Rectal smooth muscle tissue (tissue), 1 donor: Measurements from ENCODE around the gene TPH2.

ENCODE experiments used
- H3K27ac ChIP-seq: one replicate; pipeline ENCODE4 v1.7.0; 2013; ENCODE audit warnings: low read depth, low read length, inconsistent platforms
- H3K27me3 ChIP-seq: one replicate; pipeline ENCODE4 v1.7.0; 2013; ENCODE audit warnings: low read length; ENCODE audit not compliant: control insufficient read depth, insufficient read depth
- H3K36me3 ChIP-seq: one replicate; pipeline ENCODE4 v1.7.0; 2013; ENCODE audit warnings: low read length; ENCODE audit not compliant: control insufficient read depth, insufficient read depth
- H3K4me1 ChIP-seq: one replicate; pipeline ENCODE4 v1.7.0; 2013; ENCODE audit warnings: low read length; ENCODE audit not compliant: control insufficient read depth, insufficient read depth
- H3K4me3 ChIP-seq: one replicate; pipeline ENCODE4 v1.7.0; 2013; ENCODE audit warnings: low read length
- H3K9ac ChIP-seq: one replicate; pipeline ENCODE4 v1.7.0; 2013; ENCODE audit warnings: low read length

The TPH2 gene

GRCh38 chr12:71947645-71948105 is 9.0 kb downstream of the TPH2 start:
- no peak overlapping the region for H3K9ac ChIP-seq
- H3K4me3 ChIP-seq: no peak overlapping the region
- no peaks in the 10 kb centered on the region for H3K27me3 ChIP-seq
- H3K36me3 ChIP-seq: no peaks in the 10 kb centered on the region
- no peak overlapping the region for H3K27ac ChIP-seq
- H3K4me1 ChIP-seq: no peaks in the 10 kb centered on the region

DNA sequence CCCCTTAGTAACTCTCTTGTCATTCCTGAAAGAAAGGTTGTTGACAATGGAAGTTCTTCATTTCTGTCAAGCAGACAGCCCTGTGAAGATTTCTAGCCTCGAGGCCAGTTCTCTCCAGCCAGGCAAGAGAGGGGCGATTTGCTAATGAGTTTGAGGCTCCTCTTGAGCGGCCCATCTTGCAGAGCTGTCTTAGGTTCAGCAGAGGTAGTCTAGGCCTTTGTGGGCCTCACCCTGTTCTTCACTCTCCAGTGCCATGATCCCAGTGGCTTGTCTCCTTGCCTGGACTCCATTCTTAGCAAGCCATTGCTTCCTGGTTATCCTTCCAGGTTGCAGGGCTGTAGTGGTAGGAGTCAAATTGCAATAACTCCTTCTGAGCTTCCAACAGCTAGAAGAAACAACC is 9.7 kb downstream of the TPH2 start:
- H3K36me3 ChIP-seq: no peaks in the 10 kb centered on the region
- no peak overlapping the region for H3K9ac ChIP-seq
- no peak overlapping the region for H3K27ac ChIP-seq
- H3K27me3 ChIP-seq: no peaks in the 10 kb centered on the region
- H3K4me1 ChIP-seq: no peaks in the 10 kb centered on the region
- no peak overlapping the region for H3K4me3 ChIP-seq

GRCh38 chr12:71949646-71950045 is 11.0 kb downstream of the TPH2 start:
- H3K9ac ChIP-seq: no peak overlapping the region

GRCh38 chr12:71950404-71950803 is 11.8 kb downstream of the TPH2 start:
- Histone ChIP-seq H3K27ac (no peak overlapping the region), H3K9ac (no peak overlapping the region), H3K36me3 (no peaks in the 10 kb centered on the region), H3K4me1 (no peaks in the 10 kb centered on the region), H3K4me3 (no peak overlapping the region), H3K27me3 (no peaks in the 10 kb centered on the region)

More at GRCh38 chr12:71949646-71950045, 11.0 kb downstream of the TPH2 start:
- Histone ChIP-seq H3K4me1 (no peaks in the 10 kb centered on the region), H3K27me3 (no peaks in the 10 kb centered on the region), H3K4me3 (no peak overlapping the region), H3K27ac (no peak overlapping the region), H3K36me3 (no peaks in the 10 kb centered on the region)

DNA sequence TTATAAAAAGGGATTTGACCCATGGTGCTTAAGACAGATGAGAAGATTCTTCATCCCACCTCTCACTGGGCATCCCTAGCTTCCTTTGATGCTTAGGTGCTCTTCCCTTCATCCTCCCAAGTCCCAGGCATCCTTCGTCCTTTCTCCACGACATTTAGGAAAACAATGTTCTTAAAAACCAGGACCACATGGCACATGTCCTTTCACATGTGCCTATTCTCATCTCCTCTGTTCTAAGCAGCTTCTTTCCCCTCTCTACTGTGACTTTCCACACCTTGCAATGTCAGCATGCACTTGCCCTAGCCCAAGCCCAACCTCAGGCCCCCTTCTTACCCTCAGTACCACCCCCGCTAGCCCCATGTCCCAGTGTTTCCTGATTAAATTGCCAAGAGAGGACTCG is 12.2 kb downstream of the TPH2 start:
- H3K9ac ChIP-seq: no peak overlapping the region
- H3K27ac ChIP-seq: no peak overlapping the region
- no peaks in the 10 kb centered on the region for H3K4me1 ChIP-seq
- no peaks in the 10 kb centered on the region for H3K27me3 ChIP-seq
- no peak overlapping the region for H3K4me3 ChIP-seq
- H3K36me3 ChIP-seq: no peaks in the 10 kb centered on the region

DNA sequence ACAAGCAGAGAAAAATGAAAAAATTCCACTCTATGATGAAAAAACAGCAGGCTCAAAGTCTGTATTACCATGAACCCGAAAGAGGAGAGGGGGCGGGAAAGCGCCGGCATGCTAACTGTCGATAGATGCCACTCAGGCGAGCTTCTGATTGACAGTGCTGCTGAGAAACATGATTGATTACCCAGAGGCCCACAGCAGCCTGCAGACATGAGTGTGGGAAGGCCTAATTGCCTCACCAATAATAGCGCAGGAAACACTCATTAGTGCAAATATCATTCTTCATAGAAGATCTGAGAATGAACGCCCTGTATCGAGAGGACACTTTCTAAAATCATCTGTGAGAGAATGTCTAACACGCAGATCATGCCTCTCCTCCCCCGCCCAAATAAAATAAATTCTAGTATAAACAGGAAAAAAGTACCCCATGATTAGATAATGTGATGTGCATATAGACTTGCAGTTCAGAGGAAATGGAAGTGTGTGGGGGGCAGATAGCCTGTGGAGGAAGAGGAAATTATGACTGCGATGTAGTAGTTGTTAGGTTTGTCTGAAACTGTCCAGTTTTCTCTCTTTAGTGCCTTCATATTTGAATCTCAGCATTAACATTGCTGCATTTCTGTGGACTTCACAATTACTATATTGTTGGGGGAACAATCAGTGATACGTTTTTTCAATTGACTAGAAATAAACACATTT is 15.6 kb downstream of the TPH2 start:
- Histone ChIP-seq H3K27me3 (no peaks in the 10 kb centered on the region), H3K27ac (no peak overlapping the region), H3K36me3 (no peaks in the 10 kb centered on the region), H3K4me3 (no peak overlapping the region), H3K4me1 (peaks cover 3% of the 10 kb centered on the region), H3K9ac (no peak overlapping the region)

GRCh38 chr12:71954861-71955260 is 16.2 kb downstream of the TPH2 start:
- H3K27me3 ChIP-seq: no peaks in the 10 kb centered on the region
- H3K4me3 ChIP-seq: no peak overlapping the region
- H3K4me1 ChIP-seq: peaks cover 3% of the 10 kb centered on the region
- H3K36me3 ChIP-seq: no peaks in the 10 kb centered on the region
- no peak overlapping the region for H3K9ac ChIP-seq
- no peak overlapping the region for H3K27ac ChIP-seq

DNA sequence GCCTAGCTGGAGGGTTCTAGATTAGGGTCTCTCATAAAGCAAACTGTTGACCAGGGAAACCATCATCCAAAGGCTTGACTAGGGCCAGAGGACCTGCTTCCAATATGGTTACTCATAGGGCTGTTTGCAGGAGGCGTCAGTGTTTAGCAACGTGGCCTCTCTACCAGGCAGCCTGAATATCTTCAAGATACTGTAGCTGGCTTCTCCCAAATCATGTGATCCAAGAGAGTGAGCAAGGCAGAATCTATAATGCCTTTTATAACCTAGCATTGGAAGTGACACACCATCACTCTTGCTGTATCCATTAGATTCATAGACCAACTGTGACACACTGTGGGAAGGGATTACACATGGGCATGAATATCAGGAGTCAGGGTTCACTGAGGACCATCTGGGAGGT is 17.3 kb downstream of the TPH2 start:
- no peak overlapping the region for H3K27ac ChIP-seq
- no peak overlapping the region for H3K4me3 ChIP-seq
- no peak overlapping the region for H3K9ac ChIP-seq
- peaks cover 3% of the 10 kb centered on the region for H3K4me1 ChIP-seq
- no peaks in the 10 kb centered on the region for H3K27me3 ChIP-seq
- H3K36me3 ChIP-seq: no peaks in the 10 kb centered on the region

DNA sequence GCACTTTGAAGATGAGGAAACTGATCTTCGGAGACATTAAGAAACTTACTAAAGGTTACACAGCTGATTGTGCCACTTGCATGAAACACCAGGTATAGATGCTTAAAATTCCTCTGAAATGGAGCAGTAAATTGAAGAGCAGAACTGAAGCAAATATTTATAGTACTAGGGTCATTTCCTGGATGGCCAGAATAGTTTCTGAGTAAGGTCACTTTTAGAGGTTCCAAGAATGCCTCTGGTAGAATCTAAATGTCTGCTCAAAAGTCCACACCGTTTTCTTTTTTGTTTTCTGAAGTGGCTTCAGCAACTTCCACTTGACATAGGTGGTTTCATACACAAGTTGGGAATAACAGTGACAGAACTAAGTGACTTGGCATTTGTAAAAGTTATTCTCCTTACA is 19.4 kb downstream of the TPH2 start:
- H3K4me3 ChIP-seq: no peak overlapping the region
- peaks cover 3% of the 10 kb centered on the region for H3K4me1 ChIP-seq
- no peak overlapping the region for H3K27ac ChIP-seq
- H3K9ac ChIP-seq: no peak overlapping the region
- H3K36me3 ChIP-seq: no peaks in the 10 kb centered on the region
- H3K27me3 ChIP-seq: no peaks in the 10 kb centered on the region

GRCh38 chr12:71958457-71958856 is 19.8 kb downstream of the TPH2 start:
- no peak overlapping the region for H3K9ac ChIP-seq
- H3K4me3 ChIP-seq: no peak overlapping the region
- no peaks in the 10 kb centered on the region for H3K27me3 ChIP-seq
- H3K36me3 ChIP-seq: no peaks in the 10 kb centered on the region
- H3K27ac ChIP-seq: no peak overlapping the region
- H3K4me1 ChIP-seq: peaks cover 3% of the 10 kb centered on the region

GRCh38 chr12:71958993-71959578 is 20.4 kb downstream of the TPH2 start:
- Histone ChIP-seq H3K27ac (no peak overlapping the region), H3K27me3 (no peaks in the 10 kb centered on the region), H3K4me3 (no peak overlapping the region)

DNA sequence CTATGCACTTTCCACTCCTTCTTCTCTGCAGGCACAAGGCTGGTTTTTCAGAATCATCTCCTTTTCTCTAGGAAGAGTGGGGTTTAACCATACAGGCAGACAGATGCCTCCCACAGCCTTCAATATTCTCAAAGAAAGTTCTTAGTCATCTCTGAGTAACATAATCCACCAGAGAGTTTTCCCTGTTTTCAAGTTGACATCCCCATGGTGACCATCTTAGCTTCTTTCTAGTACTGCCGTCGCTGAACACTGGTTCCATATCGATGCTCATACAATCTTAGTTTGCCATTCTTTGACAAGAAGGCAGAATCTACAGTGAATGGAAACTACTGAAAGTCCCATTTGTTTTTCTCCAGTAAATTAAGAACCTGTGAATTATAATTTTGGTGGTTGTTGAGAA is 28.6 kb downstream of the TPH2 start:
- no peaks in the 10 kb centered on the region for H3K36me3 ChIP-seq
- no peak overlapping the region for H3K27ac ChIP-seq
- H3K4me1 ChIP-seq: no peaks in the 10 kb centered on the region

More at GRCh38 chr12:71958993-71959578, 20.4 kb downstream of the TPH2 start:
- H3K9ac ChIP-seq: no peak overlapping the region
- no peaks in the 10 kb centered on the region for H3K36me3 ChIP-seq
- H3K4me1 ChIP-seq: peaks cover 3% of the 10 kb centered on the region

DNA sequence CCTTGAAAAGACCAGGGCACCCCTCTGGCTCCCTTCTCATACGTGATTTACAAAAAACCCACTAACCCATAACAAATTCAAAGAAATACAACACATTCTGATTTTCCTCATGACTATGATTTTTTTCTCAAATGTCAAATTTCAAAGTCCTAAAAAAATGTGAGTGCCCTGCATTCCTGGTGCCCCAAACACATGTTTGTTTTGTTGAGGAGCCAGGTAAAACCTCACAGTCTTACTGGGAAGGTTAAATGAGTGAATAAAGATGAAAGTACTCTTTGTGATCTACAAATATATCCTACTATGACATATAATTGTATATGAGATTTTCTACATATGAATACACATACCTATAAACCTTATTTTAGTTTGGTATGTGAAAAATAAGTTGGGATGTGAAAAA is 30.7 kb downstream of the TPH2 start:
- H3K9ac ChIP-seq: no peak overlapping the region
- H3K27ac ChIP-seq: no peak overlapping the region
- H3K4me1 ChIP-seq: no peaks in the 10 kb centered on the region
- no peak overlapping the region for H3K4me3 ChIP-seq
- H3K27me3 ChIP-seq: no peaks in the 10 kb centered on the region
- no peaks in the 10 kb centered on the region for H3K36me3 ChIP-seq

More for the DNA sequence above, 28.6 kb downstream of the TPH2 start:
- Histone ChIP-seq H3K4me3 (no peak overlapping the region), H3K9ac (no peak overlapping the region), H3K27me3 (no peaks in the 10 kb centered on the region)
